WTC11 (cell line): ENCODE data around the gene CALML3.

ENCODE experiments used
- CREB1 ChIP-seq: sonication (generic); formaldehyde crosslinking; IDR thresholded peaks from 2 replicates; pipeline ENCODE4 v1.8.0; 2023; ENCODE audit warnings: mild to moderate bottlenecking, missing genetic modification reagents
- ELF4 ChIP-seq: sonication (generic); formaldehyde crosslinking; IDR thresholded peaks from 2 replicates; pipeline ENCODE4 v1.8.1; 2022; ENCODE audit warnings: low read depth, mild to moderate bottlenecking, moderate library complexity, missing genetic modification reagents
- JUN ChIP-seq: sonication (generic); formaldehyde crosslinking; IDR thresholded peaks from 2 replicates; pipeline ENCODE4 v1.8.0; 2023; ENCODE audit warnings: mild to moderate bottlenecking, missing genetic modification reagents
- SP1 ChIP-seq: sonication (generic); formaldehyde crosslinking; conservative IDR thresholded peaks from 2 replicates; pipeline ENCODE4 v1.8.1; 2022; ENCODE audit warnings: missing genetic modification reagents
- ZNF121 ChIP-seq: sonication (generic); formaldehyde crosslinking; IDR thresholded peaks from 2 replicates; pipeline ENCODE4 v1.8.0; 2023; ENCODE audit warnings: missing genetic modification reagents
- ZNF263 ChIP-seq: sonication (generic); formaldehyde crosslinking; IDR thresholded peaks from 2 replicates; pipeline ENCODE4 v1.8.1; 2022; ENCODE audit warnings: low read depth, mild to moderate bottlenecking, moderate library complexity, missing genetic modification reagents
- TF ChIP-seq, protein P1 (sequence below): fragments of 200-600 bp; IDR thresholded peaks from 2 replicates; pipeline ENCODE4 v1.8.0; 2022; ENCODE audit warnings: antibody characterized with exemption
- TF ChIP-seq, protein P2 (sequence below): sonication (generic); formaldehyde crosslinking; IDR thresholded peaks from 2 replicates; pipeline ENCODE4 v1.8.0; 2022; ENCODE audit warnings: mild to moderate bottlenecking, missing genetic modification reagents
- TF ChIP-seq, protein P3 (sequence below): sonication (generic); formaldehyde crosslinking; IDR thresholded peaks from 2 replicates; pipeline ENCODE4 v1.8.0; 2022; ENCODE audit warnings: mild to moderate bottlenecking, missing genetic modification reagents
- TF ChIP-seq, protein P4 (sequence below): sonication (generic); formaldehyde crosslinking; IDR thresholded peaks from 2 replicates; pipeline ENCODE4 v1.8.1; 2023; ENCODE audit warnings: mild to moderate bottlenecking, missing genetic modification reagents
- TF ChIP-seq, protein P5 (sequence below): sonication (generic); formaldehyde crosslinking; IDR thresholded peaks from 2 replicates; pipeline ENCODE4 v1.8.0; 2023; ENCODE audit warnings: missing genetic modification reagents
- TF ChIP-seq, protein P6 (sequence below): sonication (generic); formaldehyde crosslinking; IDR thresholded peaks from 2 replicates; pipeline ENCODE4 v1.8.1; 2023; ENCODE audit warnings: mild to moderate bottlenecking, missing genetic modification reagents, borderline replicate concordance
- TF ChIP-seq, protein P7 (sequence below): sonication (generic); formaldehyde crosslinking; IDR thresholded peaks from 2 replicates; pipeline ENCODE4 v1.8.1; 2022; ENCODE audit warnings: low read depth, mild to moderate bottlenecking, moderate library complexity, missing genetic modification reagents, borderline replicate concordance

DNA sequence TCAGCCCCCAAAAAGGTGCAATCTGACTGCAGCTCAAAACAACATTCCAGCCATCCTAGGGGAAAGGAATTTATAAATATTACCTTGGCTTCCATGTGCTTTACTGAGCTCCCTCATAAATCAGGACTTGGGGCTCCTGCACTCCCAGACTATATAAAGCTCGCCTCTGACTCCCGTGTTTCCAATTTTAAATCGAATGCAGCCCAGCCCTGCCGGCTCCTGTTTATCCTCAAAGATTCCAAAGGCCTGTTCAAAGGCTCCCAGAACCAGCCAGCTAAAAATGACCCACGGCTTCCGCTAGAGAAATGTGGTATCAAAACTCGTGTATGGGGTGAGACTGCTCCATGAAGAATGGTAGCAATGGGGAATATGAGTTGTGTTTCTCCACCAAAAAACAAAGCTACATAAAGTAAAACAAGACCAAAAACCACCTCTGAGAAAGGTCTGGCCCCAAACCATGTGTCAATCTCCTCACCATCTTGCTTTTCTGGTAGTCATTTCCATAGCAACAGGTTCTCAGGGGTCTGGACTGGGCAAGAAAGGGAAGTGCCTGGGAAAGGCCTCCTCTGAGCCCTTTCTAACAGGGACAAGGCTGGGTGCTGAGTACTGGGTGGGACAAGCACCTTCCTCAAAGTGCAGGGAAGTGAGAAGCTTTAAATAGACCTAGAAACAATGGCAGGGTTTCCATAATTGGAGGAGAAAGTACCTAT is 5.1 kb downstream of the CALML3 start:
- no peak for TF ChIP-seq ZNF263 (CRISPR knock-in tag)
- TF ChIP-seq, protein P1, sequence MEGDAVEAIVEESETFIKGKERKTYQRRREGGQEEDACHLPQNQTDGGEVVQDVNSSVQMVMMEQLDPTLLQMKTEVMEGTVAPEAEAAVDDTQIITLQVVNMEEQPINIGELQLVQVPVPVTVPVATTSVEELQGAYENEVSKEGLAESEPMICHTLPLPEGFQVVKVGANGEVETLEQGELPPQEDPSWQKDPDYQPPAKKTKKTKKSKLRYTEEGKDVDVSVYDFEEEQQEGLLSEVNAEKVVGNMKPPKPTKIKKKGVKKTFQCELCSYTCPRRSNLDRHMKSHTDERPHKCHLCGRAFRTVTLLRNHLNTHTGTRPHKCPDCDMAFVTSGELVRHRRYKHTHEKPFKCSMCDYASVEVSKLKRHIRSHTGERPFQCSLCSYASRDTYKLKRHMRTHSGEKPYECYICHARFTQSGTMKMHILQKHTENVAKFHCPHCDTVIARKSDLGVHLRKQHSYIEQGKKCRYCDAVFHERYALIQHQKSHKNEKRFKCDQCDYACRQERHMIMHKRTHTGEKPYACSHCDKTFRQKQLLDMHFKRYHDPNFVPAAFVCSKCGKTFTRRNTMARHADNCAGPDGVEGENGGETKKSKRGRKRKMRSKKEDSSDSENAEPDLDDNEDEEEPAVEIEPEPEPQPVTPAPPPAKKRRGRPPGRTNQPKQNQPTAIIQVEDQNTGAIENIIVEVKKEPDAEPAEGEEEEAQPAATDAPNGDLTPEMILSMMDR: no peak
- TF ChIP-seq, protein P2, sequence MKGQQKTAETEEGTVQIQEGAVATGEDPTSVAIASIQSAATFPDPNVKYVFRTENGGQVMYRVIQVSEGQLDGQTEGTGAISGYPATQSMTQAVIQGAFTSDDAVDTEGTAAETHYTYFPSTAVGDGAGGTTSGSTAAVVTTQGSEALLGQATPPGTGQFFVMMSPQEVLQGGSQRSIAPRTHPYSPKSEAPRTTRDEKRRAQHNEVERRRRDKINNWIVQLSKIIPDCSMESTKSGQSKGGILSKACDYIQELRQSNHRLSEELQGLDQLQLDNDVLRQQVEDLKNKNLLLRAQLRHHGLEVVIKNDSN: no peak
- TF ChIP-seq ZNF121: no peak
- TF ChIP-seq, protein P3, sequence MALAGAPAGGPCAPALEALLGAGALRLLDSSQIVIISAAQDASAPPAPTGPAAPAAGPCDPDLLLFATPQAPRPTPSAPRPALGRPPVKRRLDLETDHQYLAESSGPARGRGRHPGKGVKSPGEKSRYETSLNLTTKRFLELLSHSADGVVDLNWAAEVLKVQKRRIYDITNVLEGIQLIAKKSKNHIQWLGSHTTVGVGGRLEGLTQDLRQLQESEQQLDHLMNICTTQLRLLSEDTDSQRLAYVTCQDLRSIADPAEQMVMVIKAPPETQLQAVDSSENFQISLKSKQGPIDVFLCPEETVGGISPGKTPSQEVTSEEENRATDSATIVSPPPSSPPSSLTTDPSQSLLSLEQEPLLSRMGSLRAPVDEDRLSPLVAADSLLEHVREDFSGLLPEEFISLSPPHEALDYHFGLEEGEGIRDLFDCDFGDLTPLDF (CRISPR knock-in tag): no peak
- TF ChIP-seq, protein P4, sequence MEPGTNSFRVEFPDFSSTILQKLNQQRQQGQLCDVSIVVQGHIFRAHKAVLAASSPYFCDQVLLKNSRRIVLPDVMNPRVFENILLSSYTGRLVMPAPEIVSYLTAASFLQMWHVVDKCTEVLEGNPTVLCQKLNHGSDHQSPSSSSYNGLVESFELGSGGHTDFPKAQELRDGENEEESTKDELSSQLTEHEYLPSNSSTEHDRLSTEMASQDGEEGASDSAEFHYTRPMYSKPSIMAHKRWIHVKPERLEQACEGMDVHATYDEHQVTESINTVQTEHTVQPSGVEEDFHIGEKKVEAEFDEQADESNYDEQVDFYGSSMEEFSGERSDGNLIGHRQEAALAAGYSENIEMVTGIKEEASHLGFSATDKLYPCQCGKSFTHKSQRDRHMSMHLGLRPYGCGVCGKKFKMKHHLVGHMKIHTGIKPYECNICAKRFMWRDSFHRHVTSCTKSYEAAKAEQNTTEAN: no peak
- TF ChIP-seq SP1 (CRISPR knock-in tag): no peak
- TF ChIP-seq, protein P5, sequence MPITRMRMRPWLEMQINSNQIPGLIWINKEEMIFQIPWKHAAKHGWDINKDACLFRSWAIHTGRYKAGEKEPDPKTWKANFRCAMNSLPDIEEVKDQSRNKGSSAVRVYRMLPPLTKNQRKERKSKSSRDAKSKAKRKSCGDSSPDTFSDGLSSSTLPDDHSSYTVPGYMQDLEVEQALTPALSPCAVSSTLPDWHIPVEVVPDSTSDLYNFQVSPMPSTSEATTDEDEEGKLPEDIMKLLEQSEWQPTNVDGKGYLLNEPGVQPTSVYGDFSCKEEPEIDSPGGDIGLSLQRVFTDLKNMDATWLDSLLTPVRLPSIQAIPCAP (CRISPR knock-in tag): no peak
- TF ChIP-seq CREB1 (CRISPR knock-in tag): no peak
- TF ChIP-seq ELF4 (CRISPR knock-in tag): no peak
- TF ChIP-seq JUN (CRISPR knock-in tag): no peak
- TF ChIP-seq, protein P6, sequence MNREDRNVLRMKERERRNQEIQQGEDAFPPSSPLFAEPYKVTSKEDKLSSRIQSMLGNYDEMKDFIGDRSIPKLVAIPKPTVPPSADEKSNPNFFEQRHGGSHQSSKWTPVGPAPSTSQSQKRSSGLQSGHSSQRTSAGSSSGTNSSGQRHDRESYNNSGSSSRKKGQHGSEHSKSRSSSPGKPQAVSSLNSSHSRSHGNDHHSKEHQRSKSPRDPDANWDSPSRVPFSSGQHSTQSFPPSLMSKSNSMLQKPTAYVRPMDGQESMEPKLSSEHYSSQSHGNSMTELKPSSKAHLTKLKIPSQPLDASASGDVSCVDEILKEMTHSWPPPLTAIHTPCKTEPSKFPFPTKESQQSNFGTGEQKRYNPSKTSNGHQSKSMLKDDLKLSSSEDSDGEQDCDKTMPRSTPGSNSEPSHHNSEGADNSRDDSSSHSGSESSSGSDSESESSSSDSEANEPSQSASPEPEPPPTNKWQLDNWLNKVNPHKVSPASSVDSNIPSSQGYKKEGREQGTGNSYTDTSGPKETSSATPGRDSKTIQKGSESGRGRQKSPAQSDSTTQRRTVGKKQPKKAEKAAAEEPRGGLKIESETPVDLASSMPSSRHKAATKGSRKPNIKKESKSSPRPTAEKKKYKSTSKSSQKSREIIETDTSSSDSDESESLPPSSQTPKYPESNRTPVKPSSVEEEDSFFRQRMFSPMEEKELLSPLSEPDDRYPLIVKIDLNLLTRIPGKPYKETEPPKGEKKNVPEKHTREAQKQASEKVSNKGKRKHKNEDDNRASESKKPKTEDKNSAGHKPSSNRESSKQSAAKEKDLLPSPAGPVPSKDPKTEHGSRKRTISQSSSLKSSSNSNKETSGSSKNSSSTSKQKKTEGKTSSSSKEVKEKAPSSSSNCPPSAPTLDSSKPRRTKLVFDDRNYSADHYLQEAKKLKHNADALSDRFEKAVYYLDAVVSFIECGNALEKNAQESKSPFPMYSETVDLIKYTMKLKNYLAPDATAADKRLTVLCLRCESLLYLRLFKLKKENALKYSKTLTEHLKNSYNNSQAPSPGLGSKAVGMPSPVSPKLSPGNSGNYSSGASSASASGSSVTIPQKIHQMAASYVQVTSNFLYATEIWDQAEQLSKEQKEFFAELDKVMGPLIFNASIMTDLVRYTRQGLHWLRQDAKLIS (CRISPR knock-in tag): no peak
- TF ChIP-seq, protein P7, sequence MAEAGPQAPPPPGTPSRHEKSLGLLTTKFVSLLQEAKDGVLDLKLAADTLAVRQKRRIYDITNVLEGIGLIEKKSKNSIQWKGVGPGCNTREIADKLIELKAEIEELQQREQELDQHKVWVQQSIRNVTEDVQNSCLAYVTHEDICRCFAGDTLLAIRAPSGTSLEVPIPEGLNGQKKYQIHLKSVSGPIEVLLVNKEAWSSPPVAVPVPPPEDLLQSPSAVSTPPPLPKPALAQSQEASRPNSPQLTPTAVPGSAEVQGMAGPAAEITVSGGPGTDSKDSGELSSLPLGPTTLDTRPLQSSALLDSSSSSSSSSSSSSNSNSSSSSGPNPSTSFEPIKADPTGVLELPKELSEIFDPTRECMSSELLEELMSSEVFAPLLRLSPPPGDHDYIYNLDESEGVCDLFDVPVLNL: no peak
